HUES48 (cell line): ENCODE data around the gene SUN1.
"Not testable (repeated sequence)": the region's sequence is repeated elsewhere in the genome, so short reads cannot be mapped to it uniquely, and the experiment has no call there.

Experiments used
- H3K27ac ChIP-seq: one replicate; pipeline ENCODE4 v1.7.0; 2013; ENCODE audit warnings: low read depth, low read length, inconsistent platforms
- H3K27me3 ChIP-seq: 2 replicates; pipeline ENCODE4 v1.6.1; 2013; ENCODE audit warnings: mild to moderate bottlenecking, low read length; ENCODE audit not compliant: control insufficient read depth, insufficient read depth
- H3K36me3 ChIP-seq: 2 replicates; pipeline ENCODE4 v1.6.1; 2013; ENCODE audit warnings: low read length; ENCODE audit not compliant: control insufficient read depth, insufficient read depth
- H3K4me1 ChIP-seq: 2 replicates; pipeline ENCODE4 v1.6.1; 2013; ENCODE audit warnings: mild to moderate bottlenecking, low read length; ENCODE audit not compliant: control insufficient read depth, insufficient read depth
- H3K4me3 ChIP-seq: 2 replicates; pipeline ENCODE4 v1.5.1; 2013; ENCODE audit warnings: mild to moderate bottlenecking, low read depth, low read length
- H3K9ac ChIP-seq: 2 replicates; pipeline ENCODE4 v1.6.1; 2013; ENCODE audit warnings: mild to moderate bottlenecking, low read depth, low read length, moderate library complexity
- H3K9me3 ChIP-seq: 2 replicates; pipeline ENCODE4 v1.6.1; 2013; ENCODE audit warnings: low read length; ENCODE audit not compliant: control insufficient read depth, insufficient read depth

SUN1 gene

DNA sequence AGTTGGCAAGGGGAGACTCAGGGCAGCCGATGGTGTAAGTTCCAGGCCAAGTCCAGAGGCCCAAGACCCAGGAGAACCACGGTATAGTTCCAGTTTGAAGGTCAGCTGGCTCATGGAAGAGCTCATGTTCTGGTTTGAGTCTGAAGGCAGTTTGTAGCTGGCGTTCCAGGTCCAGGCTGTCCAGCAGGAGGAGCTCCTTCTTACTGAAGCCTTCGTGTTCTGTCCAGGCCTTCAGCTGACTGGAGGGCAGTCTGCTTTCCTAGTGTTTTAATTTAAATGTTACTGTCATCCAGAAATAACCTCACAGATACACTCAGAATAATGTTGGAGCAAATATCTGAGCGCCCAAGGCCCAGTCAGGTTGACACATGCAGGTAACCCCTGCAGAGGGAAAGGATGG is 4.2 kb downstream of the SUN1 start:
- H3K27me3 ChIP-seq, result no peaks in the 10 kb centered on the region

DNA sequence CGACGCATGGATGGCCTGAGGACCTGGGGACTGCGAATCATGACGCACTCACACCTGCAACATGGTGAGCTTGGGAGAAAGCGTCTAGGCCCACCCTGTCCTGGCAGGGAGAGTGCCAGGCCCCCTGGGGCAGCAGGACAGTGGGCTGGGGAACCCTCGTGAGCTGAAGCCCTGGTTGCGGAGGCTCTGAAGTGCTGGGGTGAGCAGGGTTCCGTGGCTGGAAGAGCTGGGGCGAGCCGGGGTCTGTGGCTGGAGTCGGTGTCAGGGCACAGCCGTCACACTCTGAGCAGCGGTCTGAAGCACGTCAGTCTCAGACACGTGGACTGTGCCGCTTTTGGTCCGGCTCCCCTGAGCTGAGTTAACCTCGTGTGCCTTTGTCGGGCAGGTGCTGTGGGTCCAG is 4.7 kb downstream of the SUN1 start:
- no peak overlapping the region for H3K27ac ChIP-seq
- no peaks in the 10 kb centered on the region for H3K27me3 ChIP-seq

More for the DNA sequence above, 4.2 kb downstream of the SUN1 start:
- H3K27ac ChIP-seq, result no peak overlapping the region
- no peak overlapping the region for H3K9ac ChIP-seq
- peaks cover 44% of the 10 kb centered on the region for H3K36me3 ChIP-seq
- peaks cover 15% of the 10 kb centered on the region for H3K4me1 ChIP-seq
- H3K4me3 ChIP-seq, result no peak overlapping the region
- no peaks in the 10 kb centered on the region for H3K9me3 ChIP-seq

DNA sequence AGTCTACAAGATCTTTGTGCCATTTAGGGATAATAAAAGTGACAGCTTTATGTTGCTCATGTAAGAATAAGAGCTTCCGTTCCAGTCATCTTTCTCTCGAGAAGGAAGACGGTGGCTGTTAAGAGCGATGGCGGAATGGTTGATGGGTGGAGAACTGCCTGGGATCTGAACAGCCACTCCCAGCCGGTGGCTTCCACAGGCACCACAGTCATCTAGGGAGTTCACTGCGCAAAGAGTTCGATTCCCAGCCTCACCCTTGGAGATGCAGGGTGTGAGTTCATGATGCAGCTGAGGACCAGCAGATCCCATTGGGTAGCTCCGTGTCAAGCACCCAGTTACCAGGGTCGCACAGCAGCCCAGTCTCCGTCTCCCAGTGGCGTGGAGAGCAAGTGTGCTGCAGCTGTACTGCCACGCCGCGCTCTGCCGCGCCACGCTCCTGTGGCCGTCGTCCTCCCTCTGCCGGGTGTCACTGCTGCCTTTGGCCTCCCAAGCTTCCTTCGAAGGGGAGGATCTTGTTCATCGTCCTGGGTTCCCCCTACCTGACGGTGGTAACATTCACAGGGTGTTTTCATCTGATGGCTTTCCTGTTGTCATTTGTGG is 7.8 kb downstream of the SUN1 start:
- H3K27me3 ChIP-seq, result no peaks in the 10 kb centered on the region
- H3K9ac ChIP-seq, result no peak overlapping the region
- no peak overlapping the region for H3K4me3 ChIP-seq
- no peaks in the 10 kb centered on the region for H3K9me3 ChIP-seq
- no peaks in the 10 kb centered on the region for H3K4me1 ChIP-seq
- peaks cover 68% of the 10 kb centered on the region for H3K36me3 ChIP-seq
- H3K27ac ChIP-seq, result no peak overlapping the region

More for the DNA sequence above, 4.7 kb downstream of the SUN1 start:
- Histone ChIP-seq H3K9me3 (no peaks in the 10 kb centered on the region), H3K4me3 (no peak overlapping the region), H3K9ac (no peak overlapping the region), H3K36me3 (peaks cover 49% of the 10 kb centered on the region), H3K4me1 (peaks cover 10% of the 10 kb centered on the region)

DNA sequence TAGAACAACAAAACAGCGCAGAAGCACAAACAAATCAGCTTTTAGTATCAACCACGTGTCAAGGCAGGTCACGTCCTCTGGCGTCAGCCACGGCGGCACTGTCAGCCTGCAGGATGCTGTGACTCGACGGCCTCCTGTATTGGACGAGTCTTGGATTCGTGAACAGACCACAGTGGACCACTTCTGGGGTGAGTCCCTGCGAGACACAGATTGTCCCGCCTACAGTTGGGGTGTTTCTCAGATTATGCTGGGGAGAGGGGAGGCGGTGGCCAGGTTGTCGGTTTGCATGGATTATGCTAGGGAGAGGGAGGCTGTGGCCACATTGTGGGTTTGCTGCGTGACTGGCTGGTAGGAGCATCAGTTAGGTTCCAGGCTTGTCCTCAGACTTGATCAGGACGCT is 9.7 kb downstream of the SUN1 start:
- Histone ChIP-seq H3K9me3 (no peaks in the 10 kb centered on the region), H3K27ac (no peak overlapping the region), H3K4me3 (no peak overlapping the region), H3K9ac (no peak overlapping the region), H3K36me3 (peaks cover 66% of the 10 kb centered on the region), H3K4me1 (no peaks in the 10 kb centered on the region), H3K27me3 (no peaks in the 10 kb centered on the region)

DNA sequence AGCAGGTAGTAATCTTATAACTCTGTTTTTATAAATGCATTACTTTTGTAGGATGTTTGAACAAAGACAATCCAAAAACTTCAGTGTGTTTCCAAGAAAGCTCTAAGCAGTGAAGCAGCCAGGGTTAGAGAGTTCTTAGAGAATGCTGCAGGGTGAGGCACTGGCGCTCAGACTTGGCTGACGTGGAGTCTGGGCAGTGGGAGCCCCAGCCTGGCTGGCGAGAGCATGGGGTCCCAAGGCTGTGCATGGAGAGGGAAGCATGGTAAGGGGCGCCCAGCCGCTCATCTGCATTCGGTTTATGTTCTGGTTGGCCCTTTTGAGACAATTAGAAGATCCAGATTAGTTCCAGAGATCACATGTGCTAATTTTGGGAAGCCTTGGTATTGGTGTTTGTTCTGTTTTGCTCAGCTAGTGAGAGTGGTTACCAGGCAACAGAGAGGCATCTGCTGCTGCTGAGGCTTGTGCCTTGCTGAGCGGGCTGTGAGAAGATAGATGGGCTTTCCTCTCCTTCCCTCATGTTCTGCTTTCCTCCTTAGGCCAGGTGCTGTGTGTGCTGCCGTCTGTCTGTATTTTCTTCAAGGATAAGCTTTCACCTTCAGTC is 10.3 kb downstream of the SUN1 start:
- no peak overlapping the region for H3K9ac ChIP-seq
- H3K27ac ChIP-seq, result no peak overlapping the region
- H3K4me1 ChIP-seq, result no peaks in the 10 kb centered on the region
- H3K4me3 ChIP-seq, result no peak overlapping the region
- H3K9me3 ChIP-seq, result no peaks in the 10 kb centered on the region
- H3K36me3 ChIP-seq, result peaks cover 61% of the 10 kb centered on the region
- no peaks in the 10 kb centered on the region for H3K27me3 ChIP-seq

DNA sequence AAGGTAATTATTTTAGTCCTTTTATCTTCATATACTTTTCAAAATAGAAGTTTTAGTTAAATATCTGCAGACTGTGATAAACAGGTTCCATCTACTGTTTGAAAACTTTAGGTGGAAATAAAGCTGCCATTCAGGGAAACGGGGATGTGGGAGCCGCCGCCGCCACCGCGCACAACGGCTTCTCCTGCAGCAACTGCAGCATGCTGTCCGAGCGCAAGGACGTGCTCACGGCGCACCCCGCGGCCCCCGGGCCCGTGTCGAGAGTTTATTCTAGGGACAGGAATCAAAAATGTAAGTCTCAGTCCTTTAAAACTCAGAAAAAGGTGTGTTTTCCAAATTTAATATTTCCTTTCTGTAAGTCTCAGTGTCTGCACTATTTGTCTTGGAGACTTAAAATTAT is 11.0 kb downstream of the SUN1 start:
- Histone ChIP-seq H3K9me3 (no peaks in the 10 kb centered on the region), H3K9ac (no peak overlapping the region), H3K4me3 (no peak overlapping the region), H3K36me3 (peaks cover 59% of the 10 kb centered on the region), H3K27ac (no peak overlapping the region), H3K27me3 (no peaks in the 10 kb centered on the region), H3K4me1 (no peaks in the 10 kb centered on the region)

DNA sequence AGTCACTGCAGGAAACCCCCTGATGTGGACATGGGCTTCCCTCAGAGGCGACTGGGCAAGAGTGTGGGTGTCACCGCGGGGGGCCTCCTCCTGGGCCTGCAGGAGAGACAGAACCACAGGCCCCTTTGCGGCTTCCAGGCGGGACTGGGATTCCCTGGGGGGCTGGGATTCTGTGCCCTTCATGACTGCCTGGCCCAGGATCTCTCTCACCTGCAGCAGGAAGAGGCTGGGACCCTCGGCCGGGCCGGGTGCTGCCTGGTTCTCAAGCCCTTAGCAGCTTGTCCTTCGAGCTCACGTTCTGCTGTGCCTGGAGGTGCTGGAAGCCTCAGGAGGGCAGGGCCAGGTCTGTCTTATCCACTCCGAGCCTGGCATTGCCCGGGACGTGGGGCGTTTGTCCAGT is 11.8 kb downstream of the SUN1 start:
- Histone ChIP-seq H3K9ac (no peak overlapping the region), H3K4me3 (no peak overlapping the region), H3K27ac (no peak overlapping the region), H3K36me3 (peaks cover 56% of the 10 kb centered on the region), H3K27me3 (no peaks in the 10 kb centered on the region), H3K9me3 (no peaks in the 10 kb centered on the region), H3K4me1 (no peaks in the 10 kb centered on the region)

DNA sequence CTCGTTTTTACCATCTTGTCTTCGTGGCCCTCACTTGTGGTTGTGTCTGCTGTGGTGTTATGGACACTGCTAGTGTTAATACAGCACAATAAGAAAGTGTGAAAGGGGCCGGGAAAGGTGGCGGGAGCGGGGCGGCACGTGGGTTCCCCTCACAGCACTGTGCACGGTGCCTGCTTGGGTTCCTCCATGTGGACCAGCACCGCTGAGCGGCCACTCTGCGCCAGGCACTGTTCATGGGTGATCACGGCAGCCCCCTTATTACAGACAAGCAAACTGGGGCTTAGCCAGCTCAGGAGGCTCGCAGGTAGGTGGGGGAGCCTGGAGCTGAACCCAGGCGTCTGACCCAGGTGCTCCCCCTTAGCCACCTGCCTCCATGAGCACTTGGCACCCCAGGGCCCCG is 12.2 kb downstream of the SUN1 start:
- Histone ChIP-seq H3K4me3 (no peak overlapping the region), H3K9ac (no peak overlapping the region), H3K4me1 (no peaks in the 10 kb centered on the region), H3K27ac (no peak overlapping the region), H3K9me3 (no peaks in the 10 kb centered on the region), H3K27me3 (no peaks in the 10 kb centered on the region), H3K36me3 (peaks cover 57% of the 10 kb centered on the region)

DNA sequence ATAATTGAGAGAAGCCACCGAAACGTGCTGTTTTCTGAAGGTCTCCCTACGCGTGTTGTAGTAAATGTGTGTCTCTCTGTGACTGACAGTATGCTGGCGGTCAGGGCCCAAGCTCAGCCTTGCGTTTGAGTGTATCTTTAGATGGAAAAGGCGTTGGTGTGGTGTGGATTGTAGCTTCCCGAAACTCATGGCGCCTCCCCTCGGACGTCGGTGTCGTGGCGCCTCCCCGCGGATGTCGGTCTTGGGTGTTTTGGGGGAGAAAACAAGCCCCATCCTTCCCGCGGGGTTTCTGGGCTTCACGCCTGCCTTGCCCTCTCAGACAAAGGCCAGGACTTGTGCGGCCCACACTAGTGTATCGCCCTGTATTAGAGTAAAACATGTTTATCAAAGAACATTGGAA is 12.8 kb downstream of the SUN1 start:
- Histone ChIP-seq H3K4me1 (no peaks in the 10 kb centered on the region), H3K27me3 (no peaks in the 10 kb centered on the region), H3K4me3 (no peak overlapping the region), H3K9me3 (no peaks in the 10 kb centered on the region), H3K36me3 (peaks cover 57% of the 10 kb centered on the region), H3K27ac (no peak overlapping the region), H3K9ac (no peak overlapping the region)

DNA sequence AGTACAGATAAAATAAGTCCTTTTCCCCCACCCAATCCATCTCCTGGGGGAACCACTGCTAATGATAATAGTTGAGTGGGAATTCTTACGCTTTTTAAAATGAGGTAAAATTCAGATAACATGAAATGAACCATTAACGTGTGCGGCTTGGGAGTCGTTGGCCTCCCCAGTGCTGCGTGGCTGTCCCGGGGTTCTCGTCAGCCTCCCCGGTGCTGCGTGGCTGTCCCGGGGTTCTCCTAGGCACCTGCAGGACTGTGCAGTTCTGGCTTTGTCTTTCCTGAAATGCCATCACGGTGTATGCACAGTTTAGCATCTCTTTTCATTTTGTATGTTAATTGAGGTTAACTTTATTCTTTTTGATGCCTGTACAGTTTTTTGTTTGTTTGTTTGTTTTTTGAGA is 13.5 kb downstream of the SUN1 start:
- H3K36me3 ChIP-seq, result peaks cover 58% of the 10 kb centered on the region
- no peaks in the 10 kb centered on the region for H3K4me1 ChIP-seq
- no peak overlapping the region for H3K4me3 ChIP-seq
- H3K9me3 ChIP-seq, result no peaks in the 10 kb centered on the region
- H3K9ac ChIP-seq, result no peak overlapping the region
- no peaks in the 10 kb centered on the region for H3K27me3 ChIP-seq
- H3K27ac ChIP-seq, result no peak overlapping the region

DNA sequence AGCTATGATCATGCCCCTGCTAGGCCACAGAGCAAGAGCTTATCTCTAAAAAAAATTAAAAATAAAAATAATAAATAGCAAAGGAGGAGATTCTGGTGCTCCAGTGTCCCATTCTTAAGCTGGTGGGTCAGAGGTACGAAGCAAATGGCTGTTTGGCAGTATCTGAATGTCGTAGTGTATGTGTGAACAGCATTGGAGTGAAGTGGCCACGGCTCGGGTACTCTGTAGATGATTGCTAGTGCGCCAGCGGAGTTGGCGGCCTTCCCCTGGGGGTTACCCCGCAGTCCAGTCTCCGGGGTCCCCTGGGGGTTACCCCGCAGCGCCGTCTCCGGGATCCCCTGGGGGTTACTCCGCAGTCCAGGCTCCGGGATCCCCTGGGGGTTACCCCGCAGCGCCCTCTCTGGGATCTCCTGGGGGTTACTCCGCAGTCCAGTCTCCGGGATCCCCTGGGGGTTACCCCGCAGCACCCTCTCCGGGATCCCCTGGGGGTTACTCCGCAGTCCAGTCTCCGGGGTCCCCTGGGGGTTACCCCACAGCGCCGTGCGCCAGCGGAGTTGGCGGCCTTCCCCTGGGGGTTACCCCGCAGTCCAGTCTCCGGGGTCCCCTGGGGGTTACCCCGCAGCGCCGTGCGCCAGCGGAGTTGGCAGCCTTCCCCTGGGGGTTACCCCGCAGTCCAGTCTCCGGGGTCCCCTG is 14.8 kb downstream of the SUN1 start:
- H3K4me3 ChIP-seq, H3K4me1 ChIP-seq, H3K27me3 ChIP-seq, H3K27ac ChIP-seq, H3K9ac ChIP-seq, H3K9me3 ChIP-seq: not testable (repeated sequence)
- peaks cover 62% of the 10 kb centered on the region for H3K36me3 ChIP-seq
